Measurements from ENCODE around the gene PRKCE. TPM values are rescaled to one million over a fixed set of nuclear protein-coding genes. Genes with fewer than 3 reads are reported as not detected.

PRKCE gene
- total and polyA plus RNA-seq, 2 donors (not counting 1 experiment from before 2014, with no cell fraction given), result 23.6 to 271 TPM

DNA sequence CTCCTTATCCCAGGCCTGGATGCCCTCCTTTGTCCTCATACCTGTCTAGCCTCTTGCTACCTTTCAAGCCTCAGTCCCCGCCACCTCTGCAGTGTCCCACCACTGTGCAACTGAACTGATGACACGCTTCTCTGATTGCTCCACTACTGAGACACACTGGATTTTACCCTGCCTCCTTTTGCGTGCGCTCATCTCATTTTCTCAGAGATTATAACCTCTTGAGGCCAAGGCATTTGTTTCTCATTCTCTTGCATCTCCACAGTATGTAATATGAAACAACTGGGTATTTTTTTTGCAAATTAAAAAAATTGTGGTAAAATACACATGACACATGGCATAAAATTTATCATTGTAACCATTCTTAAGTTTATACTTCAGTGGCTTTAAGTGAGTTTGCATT is 95.4 kb downstream of the PRKCE start:
- CTCF ChIA-PET, result no interaction called here
- no peak overlapping the region for H3K9ac ChIP-seq (ENCODE audit: low read length)
- no peaks in the 10 kb centered on the region for H3K27me3 ChIP-seq (replicated peaks in 1 of 4; ENCODE audit: control extremely low read depth in 1 of 4, control insufficient read depth in 3 of 4, insufficient read depth in 4 of 4, low read length in 3 of 4)
- Mint-ChIP-seq H3K27ac (no peak overlapping the region), H3K9me3 (ENCODE audit: insufficient read depth) (peaks cover 7% of the 10 kb centered on the region), H3K4me1 (peaks cover 81% of the 10 kb centered on the region), H3K4me3 (peak overlapping the region; percentile 20), H3K27me3 (no peaks in the 10 kb centered on the region)
- peaks cover 36 to 41% of the 10 kb centered on the region in 2 donors for H3K4me1 ChIP-seq (ENCODE audit: control insufficient read depth in 2 of 2, insufficient read depth in 2 of 2, low read length in 2 of 2)
- H3K4me3 ChIP-seq (ENCODE audit: control extremely low read depth in 1 of 5, extremely low read depth in 1 of 5, insufficient read depth in 1 of 5, low read depth in 2 of 5, low read length in 4 of 5), result no peak overlapping the region
- 87% methylated on average over 2 of the region's 4 CpGs for WGBS (ENCODE audit: insufficient coverage)
- no peak for ATAC-seq (ENCODE audit: low read depth)
- TF ChIP-seq, protein P1, sequence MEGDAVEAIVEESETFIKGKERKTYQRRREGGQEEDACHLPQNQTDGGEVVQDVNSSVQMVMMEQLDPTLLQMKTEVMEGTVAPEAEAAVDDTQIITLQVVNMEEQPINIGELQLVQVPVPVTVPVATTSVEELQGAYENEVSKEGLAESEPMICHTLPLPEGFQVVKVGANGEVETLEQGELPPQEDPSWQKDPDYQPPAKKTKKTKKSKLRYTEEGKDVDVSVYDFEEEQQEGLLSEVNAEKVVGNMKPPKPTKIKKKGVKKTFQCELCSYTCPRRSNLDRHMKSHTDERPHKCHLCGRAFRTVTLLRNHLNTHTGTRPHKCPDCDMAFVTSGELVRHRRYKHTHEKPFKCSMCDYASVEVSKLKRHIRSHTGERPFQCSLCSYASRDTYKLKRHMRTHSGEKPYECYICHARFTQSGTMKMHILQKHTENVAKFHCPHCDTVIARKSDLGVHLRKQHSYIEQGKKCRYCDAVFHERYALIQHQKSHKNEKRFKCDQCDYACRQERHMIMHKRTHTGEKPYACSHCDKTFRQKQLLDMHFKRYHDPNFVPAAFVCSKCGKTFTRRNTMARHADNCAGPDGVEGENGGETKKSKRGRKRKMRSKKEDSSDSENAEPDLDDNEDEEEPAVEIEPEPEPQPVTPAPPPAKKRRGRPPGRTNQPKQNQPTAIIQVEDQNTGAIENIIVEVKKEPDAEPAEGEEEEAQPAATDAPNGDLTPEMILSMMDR (IDR thresholded peaks at IDR 0.05), result no peak
- no peak for TF ChIP-seq EZH2 (IDR thresholded peaks at IDR 0.05; ENCODE audit: borderline replicate concordance, insufficient read depth, low read depth, low read length, poor library complexity, severe bottlenecking)
- peaks cover 91% of the 10 kb centered on the region for H3K79me2 ChIP-seq (ENCODE audit: control insufficient read depth, insufficient read depth, low read length)
- peaks cover 0 to 3% (median 0%) of the 10 kb centered on the region in 3 donors for H3K9me3 ChIP-seq (ENCODE audit: control extremely low read depth in 1 of 3, control insufficient read depth in 2 of 3, insufficient read depth in 1 of 3, low read length in 2 of 3)
- H4K20me1 ChIP-seq (ENCODE audit: control insufficient read depth, insufficient read depth, low read length, poor library complexity, severe bottlenecking), result peaks cover 86% of the 10 kb centered on the region
- intact Hi-C loops (cut with micrococcal nuclease), result no loop called here
- H3K27ac ChIP-seq (ENCODE audit: low read length in 2 of 2), result no peak overlapping the region
- DNase-seq, result no peak
- POLR2A ChIA-PET, result no interaction called here
- no peak overlapping the region for H3K4me2 ChIP-seq (replicated peaks; ENCODE audit: low read depth, low read length, poor library complexity, severe bottlenecking)
- no peaks in the 10 kb centered on the region for H3K36me3 ChIP-seq (replicated peaks in 1 of 2; ENCODE audit: control extremely low read depth in 1 of 2, control insufficient read depth in 1 of 2, extremely low read depth in 1 of 2, insufficient read depth in 2 of 2, low read length in 1 of 2)
- H2AFZ ChIP-seq (ENCODE audit: insufficient read depth, low read depth, low read length, poor library complexity, severe bottlenecking), result no peak overlapping the region

DNA sequence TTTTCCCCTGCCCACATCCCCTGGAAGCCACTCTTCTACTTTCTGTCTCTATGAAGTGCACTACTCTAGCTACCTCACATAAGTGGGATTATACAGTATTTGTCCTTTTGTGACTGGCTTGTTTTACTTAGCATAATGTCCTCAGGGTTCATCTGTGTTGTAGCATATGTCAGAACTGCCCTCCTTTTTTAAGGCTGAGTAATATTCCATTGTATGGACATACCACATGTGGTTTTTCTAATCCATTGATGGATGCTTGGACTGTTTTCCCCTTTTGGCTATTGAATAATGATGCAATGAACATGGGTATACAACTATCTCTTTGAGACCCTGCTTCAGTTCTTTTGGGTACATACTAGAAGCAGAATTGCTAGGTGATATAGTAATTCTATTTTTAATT is 95.9 kb downstream of the PRKCE start:
- Mint-ChIP-seq H3K4me3 (peak overlapping the region; percentile 20), H3K27me3 (no peaks in the 10 kb centered on the region), H3K4me1 (peaks cover 76% of the 10 kb centered on the region), H3K27ac (no peak overlapping the region), H3K9me3 (ENCODE audit: insufficient read depth) (peaks cover 7% of the 10 kb centered on the region)
- no peak overlapping the region for H3K4me3 ChIP-seq (ENCODE audit: control extremely low read depth in 1 of 5, extremely low read depth in 1 of 5, insufficient read depth in 1 of 5, low read depth in 2 of 5, low read length in 4 of 5)
- no peak overlapping the region for H3K27ac ChIP-seq (ENCODE audit: low read length in 2 of 2)
- H3K36me3 ChIP-seq (replicated peaks in 1 of 2; ENCODE audit: control extremely low read depth in 1 of 2, control insufficient read depth in 1 of 2, extremely low read depth in 1 of 2, insufficient read depth in 2 of 2, low read length in 1 of 2), result no peaks in the 10 kb centered on the region
- peaks cover 0 to 3% (median 0%) of the 10 kb centered on the region in 3 donors for H3K9me3 ChIP-seq (ENCODE audit: control extremely low read depth in 1 of 3, control insufficient read depth in 2 of 3, insufficient read depth in 1 of 3, low read length in 2 of 3)
- no peak for TF ChIP-seq EZH2 (IDR thresholded peaks at IDR 0.05; ENCODE audit: borderline replicate concordance, insufficient read depth, low read depth, low read length, poor library complexity, severe bottlenecking)
- TF ChIP-seq, protein P1 (IDR thresholded peaks at IDR 0.05), result no peak
- ChIA-PET CTCF (no interaction called here), POLR2A (no interaction called here)
- H3K4me1 ChIP-seq (ENCODE audit: control insufficient read depth in 2 of 2, insufficient read depth in 2 of 2, low read length in 2 of 2), result peaks cover 32 to 36% of the 10 kb centered on the region in 2 donors
- no peak overlapping the region for H3K4me2 ChIP-seq (replicated peaks; ENCODE audit: low read depth, low read length, poor library complexity, severe bottlenecking)
- H3K9ac ChIP-seq (ENCODE audit: low read length), result no peak overlapping the region
- no peaks in the 10 kb centered on the region for H3K27me3 ChIP-seq (replicated peaks in 1 of 4; ENCODE audit: control extremely low read depth in 1 of 4, control insufficient read depth in 3 of 4, insufficient read depth in 4 of 4, low read length in 3 of 4)
- H2AFZ ChIP-seq (ENCODE audit: insufficient read depth, low read depth, low read length, poor library complexity, severe bottlenecking), result no peak overlapping the region
- ATAC-seq (ENCODE audit: low read depth), result no peak
- no peak for DNase-seq
- peaks cover 84% of the 10 kb centered on the region for H4K20me1 ChIP-seq (ENCODE audit: control insufficient read depth, insufficient read depth, low read length, poor library complexity, severe bottlenecking)
- intact Hi-C loops (cut with micrococcal nuclease), result no loop called here
- peaks cover 91% of the 10 kb centered on the region for H3K79me2 ChIP-seq (ENCODE audit: control insufficient read depth, insufficient read depth, low read length)
